Purkinje cell (primary cell): ENCODE data around the gene ITCH. TPM values are rescaled to one million over a fixed set of nuclear protein-coding genes. Genes with fewer than 3 reads are reported as not detected.

Source experiments
- polyA plus RNA-seq: library from polyadenylated mRNA; unstranded; fragments of >200 nt; fragmentation: Nextera tagmentation; gene quantifications from 2 replicates; pipeline ENCODE4 v1.2.1, GENCODE V29; 2014

ITCH gene
- polyA plus RNA-seq, result 28.9 and 30.6 TPM in 2 replicates

DNA sequence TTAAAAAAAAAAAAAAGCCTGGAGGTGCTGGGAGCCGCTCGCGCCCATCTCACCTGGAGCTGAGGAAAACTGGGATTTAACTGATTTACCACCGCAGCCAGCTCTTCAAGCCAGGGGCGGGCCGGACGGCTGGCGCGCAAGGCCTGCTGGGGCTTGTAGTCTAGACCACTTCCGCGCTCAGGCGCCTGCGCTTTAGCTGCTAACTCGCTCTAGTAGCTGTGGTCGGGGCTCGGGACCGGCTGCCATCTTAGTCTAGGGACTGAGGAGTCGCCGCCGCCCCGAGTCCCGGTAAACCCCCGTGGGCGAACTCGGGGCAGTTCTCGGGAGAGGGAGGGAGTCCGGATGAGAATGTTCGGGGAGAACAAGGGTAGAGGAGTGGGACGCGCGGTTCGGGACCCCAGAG lies at the start of gene ITCH:
TSS of gene ITCH (plus strand) at position 212 of the 403 bp plus-strand sequence. CDS start 30,539 bp downstream, outside the sequence.

DNA sequence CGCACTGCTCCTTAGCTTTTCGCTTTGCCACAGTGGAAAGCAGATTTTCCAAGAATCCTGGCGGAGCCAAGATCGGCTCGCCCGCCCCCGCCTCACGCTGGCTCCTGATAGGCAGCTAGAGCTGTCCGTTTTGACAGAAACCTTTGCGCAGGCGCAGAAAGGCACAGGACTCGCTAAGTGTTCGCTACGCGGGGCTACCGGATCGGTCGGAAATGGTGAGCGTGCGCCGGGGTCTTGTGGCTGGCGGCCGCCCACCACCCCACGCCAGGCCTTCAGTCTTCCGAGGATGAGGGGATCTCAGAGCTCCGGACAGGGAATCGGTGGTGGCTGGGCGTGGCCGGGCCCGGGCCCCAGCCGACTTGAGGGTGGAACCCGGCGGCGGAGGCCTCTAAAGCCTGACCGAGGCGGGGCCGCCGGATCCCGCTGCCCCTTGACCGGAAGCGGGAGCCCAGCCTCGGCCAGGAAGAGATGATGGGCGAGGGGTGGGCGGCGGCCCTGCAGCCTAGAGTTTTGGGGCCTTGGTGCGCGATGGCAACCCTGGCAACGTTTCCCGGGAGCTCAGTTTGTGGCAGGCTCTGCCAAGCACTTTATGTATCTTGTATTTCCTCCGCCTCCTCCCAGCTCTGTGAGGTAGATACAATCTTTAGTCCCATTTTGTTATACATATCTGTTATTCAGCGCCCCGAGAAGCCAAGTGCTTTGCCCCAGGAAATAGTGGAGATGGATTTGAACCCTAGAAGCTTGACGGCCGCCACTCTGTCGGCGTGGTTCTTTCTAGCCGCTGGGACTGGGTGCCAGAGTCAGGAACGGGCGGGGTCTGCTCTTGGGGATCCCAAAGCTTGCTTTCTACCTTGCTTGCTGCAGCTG lies 153.4 kb downstream of the ITCH start, which contains the start of gene DYNLRB1:
TSS of gene DYNLRB1 (plus strand) at position 176 of the 867 bp plus-strand sequence. CDS start at position 213, 37 bp downstream.

DNA sequence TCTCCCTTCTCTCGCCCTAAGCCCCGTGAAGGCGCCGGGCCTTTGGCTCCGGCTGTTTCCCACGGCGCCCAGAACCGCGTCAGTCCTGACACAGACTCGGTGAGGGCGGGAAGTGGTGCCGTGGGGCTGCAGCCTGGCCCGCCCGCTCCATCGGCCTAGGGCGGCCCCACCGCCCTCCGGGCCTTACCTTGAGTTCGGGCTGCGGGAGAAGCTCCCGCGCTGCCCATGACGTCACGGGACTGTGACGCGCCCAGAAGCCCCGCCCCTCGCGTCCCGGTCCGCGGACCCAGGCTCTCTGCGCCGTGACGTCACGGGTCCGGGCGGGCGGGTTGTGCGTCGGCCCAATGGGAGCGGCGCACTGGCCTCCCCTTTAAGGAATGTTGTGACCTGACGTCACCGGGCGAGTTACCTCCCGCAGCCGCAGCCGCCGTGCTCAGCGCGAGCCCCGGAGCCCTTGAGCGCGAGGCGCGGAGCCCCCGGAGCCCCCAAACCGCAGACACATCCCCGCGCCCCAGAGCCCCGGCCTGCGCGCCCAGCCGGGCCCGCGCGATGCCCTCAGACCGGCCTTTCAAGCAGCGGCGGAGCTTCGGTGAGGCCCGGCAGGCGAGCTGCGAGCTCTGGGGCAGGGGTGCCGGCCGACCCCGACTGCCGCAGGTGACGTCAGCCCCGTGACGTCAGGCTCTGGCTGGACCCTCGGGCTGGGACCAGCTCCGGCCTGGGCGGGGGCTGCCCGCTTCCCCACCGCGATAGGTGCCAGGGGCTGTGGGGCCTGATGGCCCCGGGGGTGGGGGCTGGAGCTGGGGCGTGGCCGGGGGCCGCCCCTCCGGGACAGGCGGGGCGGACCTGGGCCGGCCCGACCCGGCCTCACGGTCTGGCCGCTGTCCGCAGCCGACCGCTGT lies 195.5 kb downstream of the ITCH start, which contains the start of gene MAP1LC3A:
TSS of gene MAP1LC3A (plus strand) at position 399 of the 899 bp plus-strand sequence. CDS start at position 550, 151 bp downstream.

Other genes with a start within 250 kb of the ITCH start
- not detected in 2 replicates for gene ASIP, start 121.8 kb upstream of the ITCH start, polyA plus RNA-seq
- 27.8 and 28.9 TPM in 2 replicates for gene AHCY, start 59.9 kb upstream of the ITCH start, polyA plus RNA-seq
- gene DYNLRB1, start 153.1 kb downstream of the ITCH start, polyA plus RNA-seq, result 618 and 780 TPM in 2 replicates
- 5.8 and 6.0 TPM in 2 replicates for gene MAP1LC3A, start 195.4 kb downstream of the ITCH start, polyA plus RNA-seq